ENCODE measurements around the gene SLC2A10. TPM values are rescaled to one million over a fixed set of nuclear protein-coding genes. Genes with fewer than 3 reads are reported as not detected.

Gene SLC2A10
- total and polyA plus RNA-seq, 7 donors: 0.40 to 1.7 (median 1.0) TPM

DNA sequence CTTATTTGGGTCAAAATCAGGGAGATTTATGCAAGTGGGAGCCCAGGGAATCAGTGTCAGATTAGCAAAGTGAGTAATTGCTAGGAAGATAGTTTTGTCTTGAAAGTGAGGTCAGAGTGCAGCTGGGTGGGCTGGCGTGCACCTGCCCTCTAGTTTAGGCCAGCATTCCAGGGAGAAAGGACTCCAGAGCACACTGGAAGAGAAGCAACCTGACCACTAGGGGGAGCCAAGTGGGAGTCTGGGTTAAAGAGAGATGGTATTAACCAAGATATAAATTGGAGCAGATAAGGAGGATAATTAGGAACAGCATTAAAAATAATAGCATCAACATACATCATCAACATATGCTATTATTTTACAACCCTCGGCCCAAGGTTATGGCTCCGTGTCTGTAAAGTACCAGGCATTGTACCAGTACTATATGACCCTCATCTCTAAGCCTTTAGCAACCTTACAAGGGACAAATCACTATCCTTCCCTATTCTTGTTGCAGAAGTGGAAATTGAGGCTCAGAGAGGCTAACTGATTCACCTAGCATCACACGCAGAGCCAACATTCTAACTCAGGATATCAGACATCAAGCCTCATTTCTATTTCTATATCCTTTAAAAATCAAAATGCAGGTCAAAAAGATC lies 57.8 kb downstream of the SLC2A10 start:
- no peaks in the 10 kb centered on the region for H3K36me3 ChIP-seq (ENCODE audit: insufficient read depth in 1 of 2, low read depth in 1 of 2)
- no peaks in the 10 kb centered on the region for H3K4me1 ChIP-seq
- 68 to 77% (median 69%) methylated on average over 4 of the region's 4 CpGs for WGBS, 3 donors
- H3K4me3 ChIP-seq: no peak overlapping the region
- H3K27me3 ChIP-seq (ENCODE audit: insufficient read depth in 3 of 3, low read length in 2 of 3): no peaks in the 10 kb centered on the region
- no peaks in the 10 kb centered on the region for H3K9me3 ChIP-seq
- no peak overlapping the region for H3K27ac ChIP-seq
- intact Hi-C loops (cut with DNase I): no loop called here
- DNase-seq: no peak
- TF ChIP-seq, protein P1, sequence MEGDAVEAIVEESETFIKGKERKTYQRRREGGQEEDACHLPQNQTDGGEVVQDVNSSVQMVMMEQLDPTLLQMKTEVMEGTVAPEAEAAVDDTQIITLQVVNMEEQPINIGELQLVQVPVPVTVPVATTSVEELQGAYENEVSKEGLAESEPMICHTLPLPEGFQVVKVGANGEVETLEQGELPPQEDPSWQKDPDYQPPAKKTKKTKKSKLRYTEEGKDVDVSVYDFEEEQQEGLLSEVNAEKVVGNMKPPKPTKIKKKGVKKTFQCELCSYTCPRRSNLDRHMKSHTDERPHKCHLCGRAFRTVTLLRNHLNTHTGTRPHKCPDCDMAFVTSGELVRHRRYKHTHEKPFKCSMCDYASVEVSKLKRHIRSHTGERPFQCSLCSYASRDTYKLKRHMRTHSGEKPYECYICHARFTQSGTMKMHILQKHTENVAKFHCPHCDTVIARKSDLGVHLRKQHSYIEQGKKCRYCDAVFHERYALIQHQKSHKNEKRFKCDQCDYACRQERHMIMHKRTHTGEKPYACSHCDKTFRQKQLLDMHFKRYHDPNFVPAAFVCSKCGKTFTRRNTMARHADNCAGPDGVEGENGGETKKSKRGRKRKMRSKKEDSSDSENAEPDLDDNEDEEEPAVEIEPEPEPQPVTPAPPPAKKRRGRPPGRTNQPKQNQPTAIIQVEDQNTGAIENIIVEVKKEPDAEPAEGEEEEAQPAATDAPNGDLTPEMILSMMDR (IDR thresholded peaks at IDR 0.05): peak; percentile 34
- no peak for ATAC-seq

DNA sequence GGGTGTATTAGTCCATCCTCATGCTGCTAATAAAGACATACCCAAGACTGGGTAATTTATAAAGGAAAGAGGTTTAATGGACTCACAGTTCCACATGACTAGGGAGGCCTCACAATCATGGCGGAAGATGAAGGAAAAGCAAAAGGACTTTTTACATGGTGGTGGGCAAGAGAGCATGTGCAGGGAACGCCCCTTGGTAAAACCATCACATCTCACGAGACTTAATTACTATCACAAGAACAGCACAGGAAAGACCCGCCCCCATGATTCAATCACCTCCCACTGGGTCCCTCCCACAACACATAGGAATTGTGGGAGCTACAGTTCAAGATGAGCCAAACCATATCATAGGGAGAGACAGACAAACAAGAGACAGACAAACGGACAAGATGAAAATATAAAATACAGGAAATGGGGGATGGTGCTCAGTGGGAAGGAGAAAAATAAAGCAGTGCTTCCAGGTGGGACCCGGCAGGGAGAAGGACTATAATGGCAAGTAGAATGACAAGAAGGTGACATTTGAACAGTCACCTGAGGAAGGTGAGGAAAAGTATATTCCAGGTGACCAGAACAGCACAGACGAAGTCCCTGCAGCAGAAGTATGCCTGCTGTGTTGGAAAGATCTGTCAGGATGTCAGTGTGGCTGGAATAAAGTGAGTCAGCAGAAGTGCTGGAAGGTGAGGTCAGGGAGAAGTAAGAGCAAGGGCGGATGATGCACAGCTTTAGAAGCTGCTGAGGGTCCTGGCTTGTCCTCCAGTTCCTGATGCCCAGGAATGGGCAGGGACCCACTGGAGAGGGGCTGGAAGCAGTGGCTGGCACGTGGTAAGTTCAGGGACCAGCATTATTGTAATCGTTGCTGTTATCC lies 61.1 kb downstream of the SLC2A10 start:
- DNase-seq: no peak
- ATAC-seq: no peak
- TF ChIP-seq, protein P1 (IDR thresholded peaks at IDR 0.05): no peak
- no peaks in the 10 kb centered on the region for H3K4me1 ChIP-seq
- H3K36me3 ChIP-seq (ENCODE audit: insufficient read depth in 1 of 2, low read depth in 1 of 2): no peaks in the 10 kb centered on the region
- intact Hi-C loops (cut with DNase I): no loop called here
- no peaks in the 10 kb centered on the region for H3K9me3 ChIP-seq
- 70 to 75% (median 70%) methylated on average over 10 of the region's 10 CpGs for WGBS, 3 donors
- H3K4me3 ChIP-seq: no peak overlapping the region
- H3K27me3 ChIP-seq (ENCODE audit: insufficient read depth in 3 of 3, low read length in 2 of 3): no peaks in the 10 kb centered on the region
- H3K27ac ChIP-seq: no peak overlapping the region

DNA sequence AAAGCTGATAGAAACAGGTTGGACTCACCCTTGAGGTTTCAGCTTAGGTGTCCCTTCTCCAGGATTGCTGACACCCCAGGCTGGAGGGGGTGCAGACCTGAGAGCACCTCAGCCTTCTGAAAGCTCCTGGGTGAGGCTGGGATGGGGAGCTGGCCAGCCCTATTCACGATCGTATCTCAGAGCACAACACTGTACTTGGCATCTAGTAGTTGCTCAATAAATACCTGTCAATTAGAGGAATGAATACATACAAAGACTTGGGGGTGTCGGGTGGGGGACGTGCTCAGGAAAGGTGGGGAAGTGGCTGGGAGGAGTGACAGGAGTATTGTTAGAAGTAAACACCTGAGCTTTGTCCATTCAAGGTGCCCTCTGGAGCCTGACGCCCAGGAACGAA lies 61.7 kb downstream of the SLC2A10 start:
- 82 to 87% (median 86%) methylated on average over 6 of the region's 6 CpGs for WGBS, 3 donors

GRCh38 chr20:46772901-46773300 lies 63.5 kb downstream of the SLC2A10 start:
- H3K9me3 ChIP-seq: no peaks in the 10 kb centered on the region
- no peaks in the 10 kb centered on the region for H3K36me3 ChIP-seq (ENCODE audit: insufficient read depth in 1 of 2, low read depth in 1 of 2)
- intact Hi-C loops (cut with DNase I): no loop called here
- WGBS, 3 donors: 76 to 82% (median 81%) methylated on average over 10 of the region's 10 CpGs
- no peak overlapping the region for H3K4me3 ChIP-seq
- DNase-seq (no peak), ATAC-seq (no peak)
- H3K27me3 ChIP-seq (ENCODE audit: insufficient read depth in 3 of 3, low read length in 2 of 3): peaks cover 0 to 3% (median 0%) of the 10 kb centered on the region in 3 donors
- H3K27ac ChIP-seq: no peak overlapping the region
- H3K4me1 ChIP-seq: no peaks in the 10 kb centered on the region
- TF ChIP-seq, protein P1 (IDR thresholded peaks at IDR 0.05): no peak

More for the DNA sequence above, 61.7 kb downstream of the SLC2A10 start:
- H3K36me3 ChIP-seq (ENCODE audit: insufficient read depth in 1 of 2, low read depth in 1 of 2): no peaks in the 10 kb centered on the region
- no peaks in the 10 kb centered on the region for H3K4me1 ChIP-seq
- H3K27ac ChIP-seq: no peak overlapping the region
- ATAC-seq (no peak), DNase-seq (no peak)
- TF ChIP-seq, protein P1 (IDR thresholded peaks at IDR 0.05): no peak
- no peak overlapping the region for H3K4me3 ChIP-seq
- H3K9me3 ChIP-seq: no peaks in the 10 kb centered on the region
- H3K27me3 ChIP-seq (ENCODE audit: insufficient read depth in 3 of 3, low read length in 2 of 3): no peaks in the 10 kb centered on the region
- intact Hi-C loops (cut with DNase I): no loop called here
